Gastroesophageal sphincter (tissue), 4 donors: ENCODE results near the gene TMEM163. TPM values are rescaled to one million over a fixed set of nuclear protein-coding genes. Genes with fewer than 3 reads are reported as not detected.

Experiments
- ATAC-seq: fragments of 150-250 bp; one replicate; pipeline ENCODE4 v1.9.1; 2016; ENCODE audit warnings: mild to moderate bottlenecking, moderate library complexity
- H3K27ac ChIP-seq, 4 donors: fragments of 200-600 bp; sonication (generic) in 3 of 4; 1 replicate in 3 of 4; 2 replicates in 1 of 4; pipeline ENCODE4 v1.5.1; 2016 to 2019
- H3K27me3 ChIP-seq: fragments of 200-600 bp; sonication (generic); one replicate; pipeline ENCODE4 v1.5.1; 2019
- H3K36me3 ChIP-seq, 2 donors: fragments of 200-600 bp; sonication (generic); one replicate each; pipeline ENCODE4 v1.5.1; 2019; ENCODE audit warnings: control low read depth in 1 of 2
- H3K4me1 ChIP-seq, 3 donors: fragments of 200-600 bp; sonication (generic); 1 replicate in 2 of 3; 2 replicates in 1 of 3; pipeline ENCODE4 v1.5.1; 2016 to 2019; ENCODE audit warnings: control low read depth in 2 of 3
- H3K4me3 ChIP-seq, 2 donors: fragments of 200-600 bp; sonication (generic); one replicate each; pipeline ENCODE4 v1.5.1; 2019; ENCODE audit warnings: mild to moderate bottlenecking in 1 of 2, moderate library complexity in 1 of 2
- H3K9me3 ChIP-seq, 3 donors: fragments of 200-600 bp; sonication (generic); one replicate each; pipeline ENCODE4 v1.5.1; 2017 to 2019; ENCODE audit warnings: control low read depth in 2 of 3
- EP300 ChIP-seq: sonication (generic); formaldehyde crosslinking; IDR thresholded peaks from one replicate; pipeline ENCODE4 v1.6.1; 2017; ENCODE audit warnings: antibody characterized with exemption, mild to moderate bottlenecking
- POLR2A ChIP-seq, 2 donors: fragments of 450-650 bp; IDR thresholded peaks; one replicate each; pipeline ENCODE4 v1.6.1; 2017; ENCODE audit warnings: antibody characterized with exemption in 2 of 2, mild to moderate bottlenecking in 2 of 2, moderate library complexity in 1 of 2
- POLR2AphosphoS5 ChIP-seq: sonication (generic); formaldehyde crosslinking; IDR thresholded peaks from one replicate; pipeline ENCODE4 v1.6.1; 2017; ENCODE audit warnings: antibody characterized with exemption
- WGBS, 2 donors: methylation state at CpG; one replicate each; pipeline ENCODE4 v1.1.5; 2018; ENCODE audit warnings: low coverage in 1 of 2; 5-methylcytosine and 5-hydroxymethylcytosine counted together
- total RNA-seq, 4 donors: library from RNA; depleted of rRNA; stranded (reverse); fragments of >200 nt; gene quantifications; one replicate each; pipeline ENCODE4 v1.1.0, GENCODE V29; 2016
- TF ChIP-seq, protein P1 (sequence below), 4 experiments: fragments of 200-600 bp in 2 of 4; fragments of 450-650 bp in 2 of 4; sonication (generic) in 1 of 4; IDR thresholded peaks; one replicate each; pipeline ENCODE4 v1.5.1; 2017 to 2019; ENCODE audit warnings: antibody characterized with exemption in 4 of 4, mild to moderate bottlenecking in 2 of 4, moderate library complexity in 2 of 4

The TMEM163 gene
- total RNA-seq, 4 donors from 2014 or later: 0.27 to 2.5 (median 0.60) TPM

- peaks cover 0 to 11% (median 0%) of the 10 kb centered on the region in 3 donors for H3K4me1 ChIP-seq
- no peak overlapping the region for H3K27ac ChIP-seq
- H3K36me3 ChIP-seq: no peaks in the 10 kb centered on the region
- H3K27me3 ChIP-seq: peaks cover 11% of the 10 kb centered on the region
- TF ChIP-seq POLR2AphosphoS5 (no peak), POLR2A (IDR thresholded peaks at IDR 0.05) (no peak), EP300 (no peak)
- TF ChIP-seq, protein P1, sequence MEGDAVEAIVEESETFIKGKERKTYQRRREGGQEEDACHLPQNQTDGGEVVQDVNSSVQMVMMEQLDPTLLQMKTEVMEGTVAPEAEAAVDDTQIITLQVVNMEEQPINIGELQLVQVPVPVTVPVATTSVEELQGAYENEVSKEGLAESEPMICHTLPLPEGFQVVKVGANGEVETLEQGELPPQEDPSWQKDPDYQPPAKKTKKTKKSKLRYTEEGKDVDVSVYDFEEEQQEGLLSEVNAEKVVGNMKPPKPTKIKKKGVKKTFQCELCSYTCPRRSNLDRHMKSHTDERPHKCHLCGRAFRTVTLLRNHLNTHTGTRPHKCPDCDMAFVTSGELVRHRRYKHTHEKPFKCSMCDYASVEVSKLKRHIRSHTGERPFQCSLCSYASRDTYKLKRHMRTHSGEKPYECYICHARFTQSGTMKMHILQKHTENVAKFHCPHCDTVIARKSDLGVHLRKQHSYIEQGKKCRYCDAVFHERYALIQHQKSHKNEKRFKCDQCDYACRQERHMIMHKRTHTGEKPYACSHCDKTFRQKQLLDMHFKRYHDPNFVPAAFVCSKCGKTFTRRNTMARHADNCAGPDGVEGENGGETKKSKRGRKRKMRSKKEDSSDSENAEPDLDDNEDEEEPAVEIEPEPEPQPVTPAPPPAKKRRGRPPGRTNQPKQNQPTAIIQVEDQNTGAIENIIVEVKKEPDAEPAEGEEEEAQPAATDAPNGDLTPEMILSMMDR (IDR thresholded peaks at IDR 0.05): no peak
- H3K9me3 ChIP-seq: no peaks in the 10 kb centered on the region
- H3K4me3 ChIP-seq: no peak overlapping the region
- WGBS, 2 donors: 80 to 88% methylated on average over 2 to 3 of the region's 4 CpGs
- ATAC-seq: no peak
Observed at GRCh38 chr2:134667081-134667480, 51.7 kb downstream of the TMEM163 start.

GRCh38 chr2:134665727-134666506, 52.9 kb downstream of the TMEM163 start:
- no peaks in the 10 kb centered on the region for H3K36me3 ChIP-seq
- 51 to 64% methylated on average over 4 to 7 of the region's 7 CpGs for WGBS, 2 donors
- H3K27me3 ChIP-seq: peaks cover 11% of the 10 kb centered on the region
- ATAC-seq: no peak
- peaks cover 0 to 6% (median 0%) of the 10 kb centered on the region in 3 donors for H3K4me1 ChIP-seq
- H3K4me3 ChIP-seq: no peak overlapping the region
- TF ChIP-seq, protein P1 (IDR thresholded peaks at IDR 0.05): no peak
- TF ChIP-seq POLR2A (IDR thresholded peaks at IDR 0.05) (no peak), POLR2AphosphoS5 (no peak)
- no peaks in the 10 kb centered on the region for H3K9me3 ChIP-seq
- no peak overlapping the region for H3K27ac ChIP-seq

DNA sequence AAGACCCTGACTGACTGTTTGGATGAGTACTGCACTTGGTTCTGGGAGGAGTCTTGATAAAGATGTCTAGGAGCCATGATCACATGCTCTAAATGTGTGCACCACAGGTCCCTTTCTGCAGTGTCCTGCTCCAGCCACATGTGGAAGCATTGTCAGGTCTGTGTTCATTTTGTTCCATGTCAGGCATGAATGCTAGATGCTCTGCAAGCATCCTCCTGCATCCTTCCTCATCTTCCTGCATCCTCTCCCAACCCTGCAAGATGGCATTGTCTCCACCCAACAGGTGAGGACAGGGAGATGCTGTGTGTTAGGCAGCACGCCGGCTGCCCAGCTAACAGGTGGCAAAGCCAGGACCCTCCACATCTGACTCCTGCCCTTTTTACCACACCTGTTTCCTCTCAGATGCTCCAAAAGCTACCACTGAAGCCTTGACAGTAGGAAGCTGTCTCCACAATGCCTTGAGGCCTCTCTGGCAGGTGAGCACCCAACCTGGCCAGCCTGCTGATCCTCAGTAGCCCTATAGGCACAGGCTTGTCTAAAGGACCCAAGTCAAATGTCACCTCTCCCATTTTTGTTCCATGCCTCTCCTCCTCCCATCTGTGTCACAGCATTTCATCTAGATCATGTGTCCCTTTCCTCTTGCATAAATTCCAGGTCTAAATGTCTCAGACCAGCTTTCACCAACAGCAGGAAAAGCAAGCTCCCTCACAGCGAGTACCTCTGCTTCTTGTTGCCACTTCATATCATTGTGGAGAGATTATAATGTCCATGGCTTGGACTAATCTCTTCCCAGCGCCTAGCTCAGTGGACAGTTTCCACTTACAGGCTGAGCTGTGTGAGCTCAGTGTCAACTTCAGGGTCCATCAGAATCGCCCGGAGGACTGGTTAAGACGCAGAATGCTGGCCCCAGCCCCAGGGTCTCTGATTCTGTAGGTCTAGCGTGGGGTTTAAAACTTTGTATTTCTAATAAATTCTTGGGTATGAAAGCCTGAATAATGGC, 55.0 kb downstream of the TMEM163 start:
- TF ChIP-seq POLR2AphosphoS5 (no peak), POLR2A (IDR thresholded peaks at IDR 0.05) (no peak), EP300 (no peak)
- TF ChIP-seq, protein P1 (IDR thresholded peaks at IDR 0.05): no peak
- no peaks in the 10 kb centered on the region for H3K36me3 ChIP-seq
- no peak overlapping the region for H3K27ac ChIP-seq
- ATAC-seq: no peak
- no peaks in the 10 kb centered on the region for H3K4me1 ChIP-seq
- no peak overlapping the region for H3K4me3 ChIP-seq
- WGBS, 2 donors: 87 to 100% methylated on average over 1 to 8 of the region's 8 CpGs
- H3K9me3 ChIP-seq: no peaks in the 10 kb centered on the region
- peaks cover 11% of the 10 kb centered on the region for H3K27me3 ChIP-seq

- Histone ChIP-seq H3K4me3 (no peak overlapping the region), H3K9me3 (no peaks in the 10 kb centered on the region), H3K27me3 (peaks cover 11% of the 10 kb centered on the region), H3K4me1 (no peaks in the 10 kb centered on the region), H3K36me3 (no peaks in the 10 kb centered on the region), H3K27ac (no peak overlapping the region)
- WGBS, 2 donors: 88% methylated on average over 1 of the region's 1 CpG; no CpG with 5 or more reads in 1 of the 2 donors
- no peak for TF ChIP-seq POLR2A (IDR thresholded peaks at IDR 0.05)
- TF ChIP-seq EP300: no peak
- no peak for TF ChIP-seq POLR2AphosphoS5
- TF ChIP-seq, protein P1 (IDR thresholded peaks at IDR 0.05): no peak
- no peak for ATAC-seq
Observed at GRCh38 chr2:134662751-134663150, 56.0 kb downstream of the TMEM163 start.
